T47D (cell line): ENCODE data around the gene ETNK2.

Source experiments
- DNase-seq, 2 experiments: peaks; one replicate each; pipeline versions ENCODE4 v3.0.0 to v3.0.0-alpha.2; 2011 to 2012; ENCODE audit warnings: low read depth in 1 of 2, low spot score in 1 of 2
- JUND ChIP-seq: IDR thresholded peaks from 2 replicates; pipeline ENCODE4 v1.6.1; 2012; ENCODE audit warnings: low read depth
- in situ Hi-C: cut with HindIII; loops from 2 replicates; pipeline ENCODE4 v1.10.0; 2016; ENCODE audit warnings: low sequenced_read_pairs, low pct_unique_long_range_greater_than_20kb

ETNK2 gene

GRCh38 chr1:204085876-204086275, 66.0 kb downstream of the ETNK2 start:
- in situ Hi-C loops: no loop called here
- no peak for TF ChIP-seq JUND
- DNase-seq: no peak

- peak; percentile 62 to 92 for DNase-seq
- in situ Hi-C loops: no loop called here
- no peak for TF ChIP-seq JUND
Observed at GRCh38 chr1:204084247-204084772, 67.5 kb downstream of the ETNK2 start.

GRCh38 chr1:204083491-204083890, 68.4 kb downstream of the ETNK2 start:
- in situ Hi-C loops: no loop called here
- no peak for TF ChIP-seq JUND
- DNase-seq: no peak

DNA sequence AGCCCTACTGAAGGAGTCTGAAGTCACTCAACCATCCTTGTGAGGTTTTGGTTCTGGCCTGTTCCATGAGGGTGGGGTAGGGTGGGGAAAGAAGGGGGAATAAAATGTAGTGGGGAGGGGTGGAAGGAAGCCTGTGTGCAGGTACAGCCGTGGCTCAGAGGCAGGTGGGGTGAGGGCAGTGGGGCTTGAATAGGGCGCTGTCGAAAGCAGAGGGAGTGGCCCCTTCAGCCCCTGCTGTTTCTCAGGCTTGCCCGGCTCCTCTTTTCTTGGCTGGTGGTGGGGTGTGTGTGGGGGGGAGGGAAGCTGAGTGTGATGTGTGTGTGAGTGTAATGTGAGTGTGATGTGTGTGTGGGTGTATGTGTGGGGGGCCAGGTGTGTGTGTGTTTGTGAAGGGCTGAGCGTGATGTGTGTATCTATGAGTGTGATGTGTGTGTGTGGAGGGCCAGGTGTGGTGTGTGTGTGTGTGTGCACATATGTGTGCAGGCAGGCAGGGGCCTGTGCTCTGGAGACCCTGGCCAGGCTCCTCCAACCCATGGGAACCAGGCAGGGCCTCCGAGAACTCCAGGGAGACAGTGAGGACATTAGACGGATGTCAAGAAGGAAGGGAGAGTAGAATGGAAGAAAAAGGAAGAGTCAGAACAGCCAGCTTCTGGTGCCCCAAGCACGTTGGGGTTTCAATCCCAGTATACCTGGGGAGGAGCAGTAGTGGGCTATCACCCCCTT, 69.9 kb downstream of the ETNK2 start:
- no peak for DNase-seq
- in situ Hi-C loops: no loop called here
- TF ChIP-seq JUND: no peak

DNA sequence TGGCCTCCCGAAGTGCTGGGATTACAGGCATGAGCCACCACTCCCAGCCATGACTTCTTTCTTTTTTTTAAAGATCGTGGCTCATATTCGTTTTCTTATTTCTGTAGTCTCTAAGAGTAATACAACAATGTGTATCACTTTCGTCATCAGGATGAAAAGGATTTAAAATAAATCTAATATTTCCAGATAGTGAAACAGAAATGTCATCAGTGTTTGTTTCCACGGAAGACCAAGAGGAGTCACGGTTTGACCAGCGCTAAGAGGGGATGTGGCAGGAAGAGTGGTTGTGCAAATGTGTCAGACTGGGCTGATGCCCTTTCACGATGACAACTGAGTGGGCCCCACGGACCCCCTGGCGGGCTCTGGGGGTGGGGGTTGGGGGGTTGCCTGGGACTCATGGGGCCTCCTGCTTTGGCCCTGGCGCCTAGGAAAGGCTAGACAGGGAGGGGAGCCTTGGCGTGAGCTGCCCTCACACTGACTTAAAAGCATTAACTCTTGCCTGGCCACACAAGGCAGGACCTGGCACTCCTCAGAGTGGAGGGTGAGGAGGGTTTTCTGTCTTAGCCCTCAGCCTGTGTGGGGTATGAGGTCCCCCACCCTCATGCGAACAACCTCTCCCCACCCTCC, 70.6 kb downstream of the ETNK2 start:
- no peak for DNase-seq
- no peak for TF ChIP-seq JUND
- in situ Hi-C loops: no loop called here
